B cell (primary cell): ENCODE data around the gene PKIG. TPM values are rescaled to one million over a fixed set of nuclear protein-coding genes. Genes with fewer than 3 reads are reported as not detected.
"Not testable (repeated sequence)": the region's sequence is repeated elsewhere in the genome, so short reads cannot be mapped to it uniquely, and the experiment has no call there.

Experiments used
- ATAC-seq: fragments of 200-7000 bp; cut with Tn5 transposase; one replicate; pipeline ENCODE4 v1.10.0; 2021; ENCODE audit warnings: low read depth, mild to moderate bottlenecking, moderate number of reproducible peaks, moderate library complexity
- CTCF ChIA-PET: fragments of 350-600 bp; sonication (Branson Sonifier 250); formaldehyde crosslinking; loops from one replicate; lab custom pipeline; 2021; ENCODE audit warnings: antibody characterized with exemption, inconsistent platforms; lab: Charles Lee
- POLR2A ChIA-PET: fragments of 350-600 bp; sonication (Branson Sonifier 250); formaldehyde crosslinking; loops from one replicate; lab custom pipeline; 2021; ENCODE audit warnings: antibody characterized with exemption; lab: Charles Lee
- DNase-seq: peaks from one replicate; pipeline ENCODE4 v3.0.0; 2013
- H2AFZ ChIP-seq: 2 replicates; pipeline ENCODE4 v1.6.1; 2012; ENCODE audit warnings: mild to moderate bottlenecking, low read depth, low read length; ENCODE audit not compliant: insufficient read depth, poor library complexity, severe bottlenecking
- H3K27ac ChIP-seq, 2 donors: 1 replicate in 1 of 2; 2 replicates in 1 of 2; pipeline ENCODE4 v1.5.1; 2012 to 2013; ENCODE audit warnings: low read length in 2 of 2, mild to moderate bottlenecking in 2 of 2, moderate library complexity in 1 of 2
- H3K27me3 ChIP-seq, 4 experiments: fragments of 200-600 bp in 1 of 4; sonication (generic) in 1 of 4; replicated peaks in 1 of 4; 1 replicate in 2 of 4; 2 replicates in 2 of 4; pipeline versions ENCODE4 v1.6.1 to v1.7.0; 2013 to 2016; ENCODE audit warnings: low read length in 3 of 4, mild to moderate bottlenecking in 2 of 4, mixed read lengths in 1 of 4, moderate library complexity in 1 of 4; ENCODE audit not compliant: insufficient read depth in 4 of 4, control insufficient read depth in 3 of 4; ENCODE audit errors: control extremely low read depth in 1 of 4
- H3K36me3 ChIP-seq, 2 experiments: replicated peaks in 1 of 2; 1 replicate in 1 of 2; 2 replicates in 1 of 2; pipeline versions ENCODE4 v1.6.1 to v1.7.1; 2013; ENCODE audit warnings: low read length in 1 of 2; ENCODE audit not compliant: insufficient read depth in 2 of 2, control insufficient read depth in 1 of 2; ENCODE audit errors: control extremely low read depth in 1 of 2, extremely low read depth in 1 of 2
- H3K4me1 ChIP-seq, 2 donors: fragments of 200-600 bp in 1 of 2; sonication (generic) in 1 of 2; 1 replicate in 1 of 2; 2 replicates in 1 of 2; pipeline versions ENCODE4 v1.5.1 to v1.6.1; 2013 to 2017; ENCODE audit warnings: low read length in 2 of 2; ENCODE audit not compliant: control insufficient read depth in 2 of 2, insufficient read depth in 2 of 2
- H3K4me2 ChIP-seq: replicated peaks from 2 replicates; pipeline ENCODE3; 2012; ENCODE audit warnings: mild to moderate bottlenecking, low read depth, low read length; ENCODE audit not compliant: poor library complexity, severe bottlenecking
- H3K4me3 ChIP-seq, 5 experiments: fragments of 200-600 bp in 1 of 5; sonication (generic) in 1 of 5; 1 replicate in 3 of 5; 2 replicates in 2 of 5; pipeline versions ENCODE4 v1.5.1 to v1.7.0; 2011 to 2016; ENCODE audit warnings: low read length in 4 of 5, mild to moderate bottlenecking in 4 of 5, low read depth in 2 of 5, control low read depth in 1 of 5, moderate library complexity in 1 of 5; ENCODE audit not compliant: insufficient read depth in 1 of 5; ENCODE audit errors: control extremely low read depth in 1 of 5, extremely low read depth in 1 of 5
- H3K79me2 ChIP-seq: fragments of 200-600 bp; sonication (generic); one replicate; pipeline ENCODE4 v1.6.0; 2016; ENCODE audit warnings: low read length; ENCODE audit not compliant: control insufficient read depth, insufficient read depth
- H3K9ac ChIP-seq: fragments of 200-600 bp; sonication (generic); 2 replicates; pipeline ENCODE4 v1.6.1; 2017; ENCODE audit warnings: mild to moderate bottlenecking, low read length, moderate library complexity
- H3K9me3 ChIP-seq, 3 donors: one replicate each; pipeline versions ENCODE4 v1.6.1 to v1.7.1; 2013; ENCODE audit warnings: low read length in 2 of 3; ENCODE audit not compliant: control insufficient read depth in 2 of 3, insufficient read depth in 1 of 3; ENCODE audit errors: control extremely low read depth in 1 of 3
- H4K20me1 ChIP-seq: 2 replicates; pipeline ENCODE4 v1.6.0; 2012; ENCODE audit warnings: mild to moderate bottlenecking, low read length; ENCODE audit not compliant: insufficient read depth, control insufficient read depth, poor library complexity, severe bottlenecking
- H3K27ac Mint-ChIP-seq: one replicate; pipeline ENCODE4 v1.8.0; 2021; ENCODE audit warnings: mixed read lengths
- H3K27me3 Mint-ChIP-seq: one replicate; pipeline ENCODE4 v1.8.0; 2021; ENCODE audit warnings: mixed read lengths
- H3K4me1 Mint-ChIP-seq: one replicate; pipeline ENCODE4 v1.8.0; 2021; ENCODE audit warnings: mixed read lengths
- H3K4me3 Mint-ChIP-seq: one replicate; pipeline ENCODE4 v1.8.0; 2021; ENCODE audit warnings: mixed read lengths
- H3K9me3 Mint-ChIP-seq: one replicate; pipeline ENCODE4 v1.8.0; 2022; ENCODE audit warnings: mixed read lengths; ENCODE audit not compliant: insufficient read depth
- EZH2 ChIP-seq: IDR thresholded peaks from 2 replicates; pipeline ENCODE4 v1.6.1; 2012; ENCODE audit warnings: borderline replicate concordance, low read depth, mild to moderate bottlenecking, moderate library complexity, low read length; ENCODE audit not compliant: insufficient read depth, poor library complexity, severe bottlenecking
- WGBS: methylation state at CpG from one replicate; pipeline ENCODE4 v1.1.5; 2013; ENCODE audit warnings: missing lambda C conversion rate; ENCODE audit not compliant: insufficient coverage; 5-methylcytosine and 5-hydroxymethylcytosine counted together
- intact Hi-C: fragments of 100-400 bp; cut with micrococcal nuclease; formaldehyde crosslinking; loops from one replicate; pipeline ENCODE4 v1.10.0; 2022
- polyA plus RNA-seq: library from polyadenylated mRNA; depleted of rRNA; stranded (reverse); fragments of >200 nt; gene quantifications from 2 replicates; pipeline ENCODE4 v1.2.3, GENCODE V29; 2012
- total RNA-seq, 2 donors: library from RNA; stranded (reverse); fragments of 120-200 nt in 1 of 2; gene quantifications; 1 replicate in 1 of 2; 2 replicates in 1 of 2; pipeline versions ENCODE4 v1.2.3 to v1.2.4, GENCODE V29; 2013 to 2022
- TF ChIP-seq, protein P1 (sequence below): fragments of 200-600 bp; IDR thresholded peaks from one replicate; pipeline ENCODE4 v1.8.0; 2022; ENCODE audit warnings: antibody characterized with exemption, mild to moderate bottlenecking

The PKIG gene
- total and polyA plus RNA-seq, 2 donors (not counting 1 experiment from before 2014, with no cell fraction given) = 128 to 168 TPM

DNA sequence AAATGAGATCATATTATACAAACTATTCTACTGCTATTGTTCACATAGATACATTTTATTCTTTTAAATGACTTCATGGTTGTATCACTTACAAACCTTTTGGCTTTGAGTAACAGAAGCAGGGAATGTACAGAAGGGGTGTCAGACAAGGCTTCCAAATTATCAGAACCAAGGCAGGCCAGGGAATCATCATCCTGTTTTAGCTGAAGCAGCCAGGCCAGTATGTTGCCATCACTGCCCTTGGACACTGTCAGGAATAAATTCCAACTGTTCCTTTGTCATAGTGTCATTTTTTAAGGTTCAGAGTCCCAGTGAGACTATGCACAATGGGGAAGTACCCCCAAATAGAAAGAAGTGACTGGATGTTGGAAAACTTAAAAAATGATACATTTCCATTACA lies 23.1 kb upstream of the PKIG start:
- no peak for TF ChIP-seq EZH2
- TF ChIP-seq, protein P1, sequence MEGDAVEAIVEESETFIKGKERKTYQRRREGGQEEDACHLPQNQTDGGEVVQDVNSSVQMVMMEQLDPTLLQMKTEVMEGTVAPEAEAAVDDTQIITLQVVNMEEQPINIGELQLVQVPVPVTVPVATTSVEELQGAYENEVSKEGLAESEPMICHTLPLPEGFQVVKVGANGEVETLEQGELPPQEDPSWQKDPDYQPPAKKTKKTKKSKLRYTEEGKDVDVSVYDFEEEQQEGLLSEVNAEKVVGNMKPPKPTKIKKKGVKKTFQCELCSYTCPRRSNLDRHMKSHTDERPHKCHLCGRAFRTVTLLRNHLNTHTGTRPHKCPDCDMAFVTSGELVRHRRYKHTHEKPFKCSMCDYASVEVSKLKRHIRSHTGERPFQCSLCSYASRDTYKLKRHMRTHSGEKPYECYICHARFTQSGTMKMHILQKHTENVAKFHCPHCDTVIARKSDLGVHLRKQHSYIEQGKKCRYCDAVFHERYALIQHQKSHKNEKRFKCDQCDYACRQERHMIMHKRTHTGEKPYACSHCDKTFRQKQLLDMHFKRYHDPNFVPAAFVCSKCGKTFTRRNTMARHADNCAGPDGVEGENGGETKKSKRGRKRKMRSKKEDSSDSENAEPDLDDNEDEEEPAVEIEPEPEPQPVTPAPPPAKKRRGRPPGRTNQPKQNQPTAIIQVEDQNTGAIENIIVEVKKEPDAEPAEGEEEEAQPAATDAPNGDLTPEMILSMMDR = no peak
- Mint-ChIP-seq H3K27me3 (no peaks in the 10 kb centered on the region), H3K9me3 (no peaks in the 10 kb centered on the region), H3K4me3 (no peak overlapping the region), H3K27ac (no peak overlapping the region), H3K4me1 (peaks cover 8% of the 10 kb centered on the region)
- Histone ChIP-seq H2AFZ (no peak overlapping the region), H4K20me1 (no peaks in the 10 kb centered on the region), H3K4me3 (no peak overlapping the region), H3K4me1 (peaks cover 4% of the 10 kb centered on the region in 2 donors), H3K36me3 (no peaks in the 10 kb centered on the region), H3K79me2 (no peaks in the 10 kb centered on the region), H3K9ac (no peak overlapping the region), H3K27ac (no peak overlapping the region), H3K27me3 (no peaks in the 10 kb centered on the region), H3K9me3 (no peaks in the 10 kb centered on the region), H3K4me2 (no peak overlapping the region)
- ATAC-seq (no peak), DNase-seq (no peak)
- intact Hi-C loops = no loop called here
- ChIA-PET POLR2A (no interaction called here), CTCF (interaction anchor here (1.7 kb wide), 1 partner anchor 42 kb away, joined by 3 read pairs; no protein-coding TSS in a partner anchor)

DNA sequence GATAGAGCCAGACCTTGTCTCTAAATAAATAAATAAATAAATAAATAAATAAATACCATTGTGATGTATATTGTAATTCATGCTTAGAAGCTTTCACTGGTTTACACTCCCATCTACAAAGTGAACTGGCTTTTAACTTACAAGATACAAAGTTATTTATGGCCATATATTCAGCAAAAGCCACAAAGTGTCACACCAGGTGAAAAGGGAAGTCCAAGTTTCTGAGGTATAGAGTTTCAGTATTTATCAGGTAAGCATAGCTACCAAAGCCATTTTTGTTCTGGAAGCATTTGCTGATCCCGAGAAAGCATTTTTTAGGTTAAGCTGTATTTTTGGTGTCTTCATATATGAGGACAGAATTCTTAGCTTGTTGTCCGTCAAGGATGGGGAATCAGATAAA lies 22.1 kb upstream of the PKIG start:
- Mint-ChIP-seq H3K4me1 (peaks cover 8% of the 10 kb centered on the region), H3K27me3 (no peaks in the 10 kb centered on the region), H3K27ac (no peak overlapping the region), H3K9me3 (no peaks in the 10 kb centered on the region), H3K4me3 (no peak overlapping the region)
- no CpG with 5 or more reads among the region's 2 CpGs for WGBS
- peaks cover 4% of the 10 kb centered on the region in 2 donors for H3K4me1 ChIP-seq
- TF ChIP-seq, protein P1 = no peak
- no peak for TF ChIP-seq EZH2
- intact Hi-C loops = no loop called here
- H4K20me1 ChIP-seq = no peaks in the 10 kb centered on the region
- H3K9ac ChIP-seq = no peak overlapping the region
- CTCF ChIA-PET = interaction anchor here (0.8 to 1.7 kb wide), 4 partner anchors 16 to 125 kb away, joined by 3 to 7 read pairs (median 4); no protein-coding TSS in a partner anchor
- ATAC-seq (no peak), DNase-seq (peak; percentile 21)
- H3K27me3 ChIP-seq = no peaks in the 10 kb centered on the region
- H3K4me2 ChIP-seq = no peak overlapping the region
- H3K27ac ChIP-seq = no peak overlapping the region
- H3K9me3 ChIP-seq = no peaks in the 10 kb centered on the region
- H3K79me2 ChIP-seq = no peaks in the 10 kb centered on the region
- H3K4me3 ChIP-seq = no peak overlapping the region
- POLR2A ChIA-PET = no interaction called here
- H2AFZ ChIP-seq = no peak overlapping the region
- no peaks in the 10 kb centered on the region for H3K36me3 ChIP-seq

DNA sequence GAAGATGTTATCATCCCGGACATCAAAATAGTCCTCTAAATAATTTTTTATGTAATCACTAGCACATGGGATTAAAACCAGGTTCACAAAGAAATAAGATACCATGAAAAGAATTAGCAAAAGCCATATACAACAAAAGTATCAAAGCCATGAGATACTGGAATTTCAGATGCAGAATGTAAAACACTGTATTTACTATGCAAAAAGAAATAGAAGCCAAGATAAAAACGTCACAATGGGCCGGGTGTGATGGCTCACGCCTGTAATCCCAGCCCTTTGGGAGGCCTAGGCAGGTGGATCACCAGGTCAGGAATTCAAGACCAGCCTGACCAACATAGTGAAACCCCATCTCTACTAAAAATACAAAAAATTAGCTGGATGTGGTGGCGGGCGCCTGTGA lies 21.6 kb upstream of the PKIG start:
- ATAC-seq, POLR2A ChIA-PET: not testable (repeated sequence)
- CTCF ChIA-PET = interaction anchor here (1.2 kb wide), 2 partner anchors 49 to 125 kb away, joined by 6 to 7 read pairs; no protein-coding TSS in a partner anchor

More for the DNA sequence above, 21.6 kb upstream of the PKIG start:
- DNase-seq, H3K9me3 ChIP-seq, H3K4me1 Mint-ChIP-seq, H2AFZ ChIP-seq, H3K36me3 ChIP-seq, H3K4me2 ChIP-seq, H3K27ac Mint-ChIP-seq, H4K20me1 ChIP-seq, H3K4me3 ChIP-seq, H3K9me3 Mint-ChIP-seq, intact Hi-C loops, H3K79me2 ChIP-seq, H3K27ac ChIP-seq, H3K4me3 Mint-ChIP-seq, H3K27me3 ChIP-seq, H3K9ac ChIP-seq, H3K4me1 ChIP-seq, H3K27me3 Mint-ChIP-seq: not testable (repeated sequence)
- 87% methylated on average over 3 of the region's 6 CpGs for WGBS
